ENCODE results near the gene TAP1. TPM values are rescaled to one million over a fixed set of nuclear protein-coding genes. Genes with fewer than 3 reads are reported as not detected.

Gene TAP1
- total RNA-seq, 1 experiment from 2014 or later: 12.1 TPM

DNA sequence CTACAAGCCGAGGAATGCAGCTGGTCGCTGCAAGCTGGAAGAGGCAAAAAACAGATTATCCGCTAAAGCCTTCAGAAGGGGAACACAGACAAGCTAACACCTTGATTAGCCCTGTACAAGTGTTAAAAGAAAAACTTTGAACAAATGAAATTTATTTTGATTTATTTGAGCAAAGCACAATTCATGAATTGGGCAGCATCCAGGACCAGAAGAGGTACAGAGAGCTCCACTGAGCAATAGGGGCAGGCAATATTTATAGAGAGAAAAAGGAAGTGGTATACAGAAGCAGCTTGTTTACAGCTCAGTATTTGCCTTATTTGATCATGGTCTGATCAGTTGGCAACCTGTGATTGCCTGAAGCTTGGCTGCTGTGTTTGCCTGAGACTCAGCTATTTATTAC is 54.3 kb downstream of the TAP1 start:
- Histone ChIP-seq H3K56ac (ENCODE audit: insufficient read length, low read depth, low read length) (no peak overlapping the region), H3K9ac (ENCODE audit: extremely low read depth, insufficient read length, low read length) (no peak overlapping the region), H2BK20ac (ENCODE audit: low read depth, low read length, poor library complexity, severe bottlenecking) (no peak overlapping the region), H2BK5ac (ENCODE audit: insufficient read length, low read length) (no peak overlapping the region), H3K9me3 (ENCODE audit: control insufficient read depth, low read depth, low read length) (no peaks in the 10 kb centered on the region), H3K79me1 (ENCODE audit: insufficient read depth, low read depth, low read length, poor library complexity, severe bottlenecking) (no peaks in the 10 kb centered on the region), H3K23ac (ENCODE audit: insufficient read length, low read depth, low read length) (no peak overlapping the region), H2BK120ac (ENCODE audit: low read depth, low read length, poor library complexity, severe bottlenecking) (no peak overlapping the region), H3T11ph (ENCODE audit: low read length) (no peak overlapping the region), H3K4ac (ENCODE audit: low read depth, low read length) (no peak overlapping the region), H2AFZ (ENCODE audit: low read length) (no peak overlapping the region), H3K27ac (ENCODE audit: insufficient read length, low read depth, low read length) (no peak overlapping the region), H4K8ac (replicated peaks; ENCODE audit: insufficient read length, low read depth, low read length) (no peak overlapping the region), H3K4me2 (ENCODE audit: insufficient read depth, insufficient read length, low read length) (no peak overlapping the region), H3K27me3 (ENCODE audit: insufficient read depth, low read length) (no peaks in the 10 kb centered on the region), H3K4me1 (ENCODE audit: insufficient read depth, low read length) (no peaks in the 10 kb centered on the region), H2AK5ac (ENCODE audit: insufficient read length, low read length) (no peak overlapping the region), H4K91ac (ENCODE audit: insufficient read length, low read depth, low read length) (no peak overlapping the region), H3K79me2 (ENCODE audit: insufficient read depth, low read length) (no peaks in the 10 kb centered on the region), H4K5ac (ENCODE audit: insufficient read length, low read depth, low read length) (no peak overlapping the region), H3K14ac (ENCODE audit: insufficient read depth, low read length) (no peak overlapping the region), H2BK12ac (ENCODE audit: insufficient read length, low read depth, low read length) (no peak overlapping the region), H3K23me2 (ENCODE audit: insufficient read length, low read depth, low read length, poor library complexity, severe bottlenecking) (no peaks in the 10 kb centered on the region), H4K20me1 (ENCODE audit: control insufficient read depth, insufficient read depth, insufficient read length) (no peaks in the 10 kb centered on the region), H3K18ac (ENCODE audit: insufficient read length, low read depth, low read length) (no peak overlapping the region), H2BK15ac (ENCODE audit: low read depth, low read length) (no peak overlapping the region)
- H3K4me3 Mint-ChIP-seq: no peak overlapping the region
- WGBS (ENCODE audit: extremely low coverage, insufficient read length, low lambda C conversion rate): no CpG with 5 or more reads among the region's 3 CpGs
- peaks cover 40% of the 10 kb centered on the region for H3K27me3 Mint-ChIP-seq (ENCODE audit: low read depth)
- peaks cover 8 to 10% of the 10 kb centered on the region in 2 experiments for H3K4me1 Mint-ChIP-seq
- DNase-seq: no peak
- H3K27ac Mint-ChIP-seq: no peak overlapping the region
- peaks cover 0 to 6% (median 0%) of the 10 kb centered on the region in 3 experiments; a peak in 2 of 7 replicates for H3K36me3 Mint-ChIP-seq (ENCODE audit: insufficient read depth in 1 of 3, low read depth in 3 of 3)
- peaks cover 8 to 9% of the 10 kb centered on the region in 2 experiments for H3K9me3 Mint-ChIP-seq
- TF ChIP-seq, protein P1, sequence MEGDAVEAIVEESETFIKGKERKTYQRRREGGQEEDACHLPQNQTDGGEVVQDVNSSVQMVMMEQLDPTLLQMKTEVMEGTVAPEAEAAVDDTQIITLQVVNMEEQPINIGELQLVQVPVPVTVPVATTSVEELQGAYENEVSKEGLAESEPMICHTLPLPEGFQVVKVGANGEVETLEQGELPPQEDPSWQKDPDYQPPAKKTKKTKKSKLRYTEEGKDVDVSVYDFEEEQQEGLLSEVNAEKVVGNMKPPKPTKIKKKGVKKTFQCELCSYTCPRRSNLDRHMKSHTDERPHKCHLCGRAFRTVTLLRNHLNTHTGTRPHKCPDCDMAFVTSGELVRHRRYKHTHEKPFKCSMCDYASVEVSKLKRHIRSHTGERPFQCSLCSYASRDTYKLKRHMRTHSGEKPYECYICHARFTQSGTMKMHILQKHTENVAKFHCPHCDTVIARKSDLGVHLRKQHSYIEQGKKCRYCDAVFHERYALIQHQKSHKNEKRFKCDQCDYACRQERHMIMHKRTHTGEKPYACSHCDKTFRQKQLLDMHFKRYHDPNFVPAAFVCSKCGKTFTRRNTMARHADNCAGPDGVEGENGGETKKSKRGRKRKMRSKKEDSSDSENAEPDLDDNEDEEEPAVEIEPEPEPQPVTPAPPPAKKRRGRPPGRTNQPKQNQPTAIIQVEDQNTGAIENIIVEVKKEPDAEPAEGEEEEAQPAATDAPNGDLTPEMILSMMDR (conservative IDR thresholded peaks at IDR 0.05): no peak
